NCI-H82 treated with DMSO at 0.1 percent for 48 hours (cell line): ENCODE measurements around the gene PRSS8.

ENCODE experiments used
- DNase-seq: peaks from one replicate; lab custom pipeline; 2025; ENCODE audit not compliant: unreplicated experiment; lab: John Stamatoyannopoulos, UW

The PRSS8 gene

GRCh38 chr16:31083556-31083955, 52.0 kb downstream of the PRSS8 start:
- no peak for DNase-seq

- DNase-seq = no peak
Observed at GRCh38 chr16:31083081-31083480, 52.4 kb downstream of the PRSS8 start.

DNA sequence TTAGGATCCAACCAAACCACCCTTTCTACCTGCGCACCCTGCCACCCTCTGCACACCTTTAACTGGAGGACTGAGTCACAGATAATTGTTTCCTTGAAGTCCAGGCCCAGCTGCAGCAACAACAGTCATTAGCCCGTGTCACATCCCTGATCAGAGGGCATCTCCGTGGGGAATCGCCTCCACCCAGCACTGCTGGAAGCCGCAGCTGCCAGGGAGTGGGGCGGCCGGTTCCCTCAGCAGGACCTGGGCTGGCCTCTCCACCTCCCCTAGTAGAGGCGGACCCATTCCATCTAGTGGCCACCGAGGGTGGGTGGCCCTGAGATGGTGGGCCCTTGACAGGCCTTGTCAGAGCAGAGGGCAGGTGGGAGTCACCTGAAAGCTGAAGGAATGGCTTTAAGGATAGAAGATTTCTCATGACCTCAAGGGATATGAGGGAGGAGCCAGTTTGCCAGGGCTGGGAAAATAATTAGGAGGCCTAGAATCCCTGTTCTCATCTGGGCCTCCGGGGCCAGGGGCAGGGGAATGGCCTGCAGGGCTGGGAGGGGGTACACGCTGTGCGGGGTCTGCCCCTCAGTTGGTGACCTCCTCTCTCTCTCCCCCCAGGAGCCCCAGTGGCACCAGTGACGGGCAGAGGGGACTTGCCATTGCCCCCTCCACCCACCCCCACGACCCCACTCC, 53.0 kb downstream of the PRSS8 start:
- no peak for DNase-seq
